ENCODE results near the gene OSBPL6. TPM values are rescaled to one million over a fixed set of nuclear protein-coding genes. Genes with fewer than 3 reads are reported as not detected.

OSBPL6 gene
- total RNA-seq, 1 experiment from 2014 or later = 2.1 TPM

- TF ChIP-seq POLR2AphosphoS5 (IDR thresholded peaks at IDR 0.05; ENCODE audit: low read depth, low read length) (no peak), REST (IDR thresholded peaks at IDR 0.05; ENCODE audit: insufficient read depth in 1 of 2, low read depth in 2 of 2, low read length in 1 of 2) (no peak), CTCF (IDR thresholded peaks at IDR 0.05) (no peak), SIN3A (IDR thresholded peaks at IDR 0.05; ENCODE audit: borderline replicate concordance, insufficient read depth, low read depth, low read length) (no peak), TCF7L2 (IDR thresholded peaks at IDR 0.05; ENCODE audit: low read depth, low read length) (no peak)
- Histone ChIP-seq H3K27ac (ENCODE audit: low read length) (peak overlapping the region; percentile 90), H3K4me3 (ENCODE audit: low read depth in 2 of 2, low read length in 2 of 2) (peak overlapping the region; percentile 88 to 95), H3K9me3 (ENCODE audit: control insufficient read depth, insufficient read depth, low read depth, low read length) (no peaks in the 10 kb centered on the region), H3K4me1 (ENCODE audit: control insufficient read depth, insufficient read depth, low read length) (peaks cover 9% of the 10 kb centered on the region; the same call in 1 of the 2 replicates), H3K27me3 (ENCODE audit: control insufficient read depth, insufficient read depth, low read length) (no peaks in the 10 kb centered on the region), H3K36me3 (ENCODE audit: control insufficient read depth, insufficient read depth, low read length) (peaks cover 17% of the 10 kb centered on the region)
- ATAC-seq (no peak), DNase-seq (ENCODE audit: low read depth, low spot score) (no peak)
- POLR2A ChIA-PET = interaction anchor here (1.0 kb wide), 1 partner anchor 15 kb away, joined by 3 read pairs; no protein-coding TSS in a partner anchor
- intact Hi-C loops (cut with micrococcal nuclease; ENCODE audit: unreplicated experiment) = loop anchor here (2.0 kb wide), 1 partner anchor 28 kb away; the partner anchor contains the start of gene FKBP7
- in situ Hi-C loops (cut with HindIII; ENCODE audit: low pct_unique_long_range_greater_than_20kb, low sequenced_read_pairs) = no loop called here
- BruUV-seq (replicated peaks) = no TSS peak
- CTCF ChIA-PET = interaction anchor here (0.7 to 0.8 kb wide), 2 partner anchors 15 to 171 kb away, joined by 3 read pairs; no protein-coding TSS in a partner anchor
Observed at GRCh38 chr2:178450524-178450773, 256.1 kb downstream of the OSBPL6 start.

GRCh38 chr2:178450774-178451525 lies 256.6 kb downstream of the OSBPL6 start, which contains the start of the genes PJVK and PRKRA:
Gene PJVK (plus strand): TSS chr2:178451378. CDS start chr2:178453410, 2,032 bp downstream.
Gene PRKRA (minus strand): TSS chr2:178451175. CDS start chr2:178451030, 145 bp downstream.
- Histone ChIP-seq H3K27ac (ENCODE audit: low read length) (peak within 1 kb of the TSS; percentile 96), H3K9me3 (ENCODE audit: control insufficient read depth, insufficient read depth, low read depth, low read length) (no peaks in the 10 kb centered on the region), H3K4me1 (ENCODE audit: control insufficient read depth, insufficient read depth, low read length) (peaks cover 9% of the 10 kb centered on the region; the same call in 1 of the 2 replicates), H3K4me3 (ENCODE audit: low read depth in 2 of 2, low read length in 2 of 2) (peak within 1 kb of the TSS; percentile 88 to 95), H3K36me3 (ENCODE audit: control insufficient read depth, insufficient read depth, low read length) (peaks cover 17% of the 10 kb centered on the region), H3K27me3 (ENCODE audit: control insufficient read depth, insufficient read depth, low read length) (no peaks in the 10 kb centered on the region)
- no TSS peak for BruUV-seq (replicated peaks)
- peak; percentile 97 for ATAC-seq
- TF ChIP-seq SIN3A (IDR thresholded peaks at IDR 0.05; ENCODE audit: borderline replicate concordance, insufficient read depth, low read depth, low read length) (peak; percentile 83; the same call in 1 of the 2 replicates), CTCF (IDR thresholded peaks at IDR 0.05) (no peak), REST (IDR thresholded peaks at IDR 0.05; ENCODE audit: insufficient read depth in 1 of 2, low read depth in 2 of 2, low read length in 1 of 2) (no peak), POLR2AphosphoS5 (IDR thresholded peaks at IDR 0.05; ENCODE audit: low read depth, low read length) (peak; percentile 91)
- peak; percentile 78 for DNase-seq (ENCODE audit: low read depth, low spot score)
- intact Hi-C loops (cut with micrococcal nuclease; ENCODE audit: unreplicated experiment) (loop anchor here (2.0 kb wide), 1 partner anchor 28 kb away; the partner anchor contains the start of gene FKBP7), in situ Hi-C loops (cut with HindIII; ENCODE audit: low pct_unique_long_range_greater_than_20kb, low sequenced_read_pairs) (no loop called here)
- ChIA-PET POLR2A (interaction anchor here (1.0 kb wide), 1 partner anchor 15 kb away, joined by 3 read pairs; no protein-coding TSS in a partner anchor), CTCF (interaction anchor here (0.5 to 0.8 kb wide), 2 partner anchors 72 to 170 kb away, joined by 3 read pairs; no protein-coding TSS in a partner anchor)

Data from Panc1 (cell line).